Raji (cell line): ENCODE data around the gene REX1BD.

Experiments
- POLR2A ChIP-seq: IDR thresholded peaks from 2 replicates; pipeline ENCODE4 v1.6.1; 2011; ENCODE audit warnings: low read depth, low read length, control low read depth; ENCODE audit not compliant: insufficient read depth

REX1BD gene

GRCh38 chr19:18606281-18607225 lies 18.0 kb downstream of the REX1BD start, which contains the start of gene CRLF1:
TSS of gene CRLF1 (minus strand) at chr19:18606799. CDS start at chr19:18606656, 143 bp downstream.
- no peak for TF ChIP-seq POLR2A

GRCh38 chr19:18607226-18608101 lies 18.9 kb downstream of the REX1BD start:
- TF ChIP-seq POLR2A, result no peak

- no peak for TF ChIP-seq POLR2A
Observed at GRCh38 chr19:18608102-18608804, 19.7 kb downstream of the REX1BD start.

- no peak for TF ChIP-seq POLR2A
Observed at GRCh38 chr19:18608805-18609716, 20.5 kb downstream of the REX1BD start.

GRCh38 chr19:18609717-18610051 lies 21.1 kb downstream of the REX1BD start:
- TF ChIP-seq POLR2A, result no peak

GRCh38 chr19:18610245-18610555 lies 21.6 kb downstream of the REX1BD start:
- no peak for TF ChIP-seq POLR2A

- TF ChIP-seq POLR2A, result no peak
Observed at GRCh38 chr19:18610556-18611326, 22.1 kb downstream of the REX1BD start.

GRCh38 chr19:18611327-18612050 lies 22.9 kb downstream of the REX1BD start:
- no peak for TF ChIP-seq POLR2A

GRCh38 chr19:18612051-18612771 lies 23.6 kb downstream of the REX1BD start:
- no peak for TF ChIP-seq POLR2A

GRCh38 chr19:18612772-18613588 lies 24.4 kb downstream of the REX1BD start, which contains the start of gene TMEM59L:
TSS of gene TMEM59L (plus strand) at chr19:18612870. CDS start at chr19:18612959, 89 bp downstream.
- TF ChIP-seq POLR2A, result no peak

- TF ChIP-seq POLR2A, result no peak
Observed at GRCh38 chr19:18613589-18614234, 25.1 kb downstream of the REX1BD start.
